ENCODE data around the gene APLN. TPM values are rescaled to one million over a fixed set of nuclear protein-coding genes. Genes with fewer than 3 reads are reported as not detected.

APLN gene
- polyA plus RNA-seq, 1 donor from 2014 or later, result 0.38 TPM

DNA sequence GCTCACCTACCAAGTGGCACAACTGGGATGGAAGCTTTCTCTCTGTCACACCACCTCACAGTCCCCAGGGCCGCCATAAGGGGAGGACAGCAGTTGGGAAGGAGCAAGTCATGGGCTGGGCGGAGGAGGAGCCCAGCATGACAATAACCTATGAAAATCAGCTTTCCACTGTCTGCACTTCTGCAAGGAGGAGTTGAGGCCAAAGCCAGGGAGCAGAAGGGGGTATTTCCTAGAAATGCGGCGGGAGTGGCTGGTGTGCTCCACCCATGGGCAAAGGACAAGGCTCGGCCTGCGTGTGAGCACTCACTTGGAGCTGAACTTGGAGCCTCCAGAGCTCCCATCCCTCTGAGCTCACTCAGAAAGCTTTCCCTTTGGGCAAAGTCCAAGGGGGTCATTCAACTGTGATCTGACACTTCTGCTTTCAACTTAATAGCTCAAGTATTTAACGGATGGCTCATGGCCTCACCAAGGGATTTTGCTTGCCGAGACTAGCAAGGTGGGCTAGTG, 18.5 kb downstream of the APLN start:
- TF ChIP-seq EP300 (conservative IDR thresholded peaks at IDR 0.05; ENCODE audit: poor library complexity, severe bottlenecking) (no peak), POLR2AphosphoS5 (IDR thresholded peaks at IDR 0.05) (no peak), SMC3 (conservative IDR thresholded peaks at IDR 0.05; ENCODE audit: poor library complexity) (no peak), RAD21 (conservative IDR thresholded peaks at IDR 0.05) (no peak), CTCF (IDR thresholded peaks at IDR 0.05; ENCODE audit: poor library complexity, severe bottlenecking) (no peak)
- no peaks in the 10 kb centered on the region for H3K27me3 ChIP-seq (ENCODE audit: insufficient read depth, low read depth, low read length)
- H2AFZ ChIP-seq (ENCODE audit: low read depth, low read length), result no peak overlapping the region

DNA sequence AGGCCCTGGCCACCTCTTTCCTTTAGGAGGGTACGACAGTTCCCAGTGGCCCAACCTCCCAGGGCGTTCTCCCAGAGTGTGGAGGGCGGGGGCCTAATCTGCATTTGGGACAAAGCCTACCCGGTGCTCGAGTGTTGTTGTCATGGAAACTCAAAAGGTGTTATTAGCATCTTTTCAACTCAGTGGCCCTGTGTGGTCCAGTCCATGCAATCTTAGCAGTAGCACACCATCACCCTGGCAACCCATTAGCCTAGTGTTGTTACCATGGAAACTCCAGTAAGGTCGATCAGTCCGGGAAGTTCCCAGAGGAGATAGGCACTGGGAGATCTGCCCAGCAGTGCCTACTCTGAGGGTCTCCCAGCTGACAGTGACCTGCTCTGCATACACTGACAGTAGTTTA, 20.2 kb downstream of the APLN start:
- no peaks in the 10 kb centered on the region for H3K9me2 ChIP-seq (ENCODE audit: insufficient read depth, low read length)
- no peaks in the 10 kb centered on the region for H3K36me3 ChIP-seq (ENCODE audit: insufficient read depth, low read length)
- H3K79me2 ChIP-seq (replicated peaks; ENCODE audit: insufficient read depth, low read length), result no peaks in the 10 kb centered on the region
- H3K9ac ChIP-seq (ENCODE audit: low read length), result peak overlapping the region; percentile 23
- no peaks in the 10 kb centered on the region for H3K27me3 ChIP-seq (ENCODE audit: insufficient read depth, low read depth, low read length)
- no peak overlapping the region for H2AFZ ChIP-seq (ENCODE audit: low read depth, low read length)
- H3K4me3 ChIP-seq (ENCODE audit: low read length), result peak overlapping the region; percentile 49
- TF ChIP-seq CTCF (IDR thresholded peaks at IDR 0.05; ENCODE audit: poor library complexity, severe bottlenecking) (no peak), REST (IDR thresholded peaks at IDR 0.05; ENCODE audit: borderline replicate concordance) (no peak), POLR2AphosphoS5 (IDR thresholded peaks at IDR 0.05) (peak; percentile 24), RAD21 (conservative IDR thresholded peaks at IDR 0.05) (no peak), EZH2 (IDR thresholded peaks at IDR 0.05; ENCODE audit: borderline replicate concordance, insufficient read depth, low read length, poor library complexity, severe bottlenecking) (no peak), MXI1 (conservative IDR thresholded peaks at IDR 0.05; ENCODE audit: poor library complexity, severe bottlenecking) (peak; percentile 34), SMC3 (conservative IDR thresholded peaks at IDR 0.05; ENCODE audit: poor library complexity) (no peak), TAF1 (IDR thresholded peaks at IDR 0.05; ENCODE audit: low read depth) (no peak), EP300 (conservative IDR thresholded peaks at IDR 0.05; ENCODE audit: poor library complexity, severe bottlenecking) (no peak)
- H3K27ac ChIP-seq (ENCODE audit: low read length), result peak overlapping the region; percentile 72
- H3F3A ChIP-seq (ENCODE audit: insufficient read depth, low read length, poor library complexity, severe bottlenecking), result no peaks in the 10 kb centered on the region
- H4K20me1 ChIP-seq (ENCODE audit: insufficient read depth), result no peaks in the 10 kb centered on the region
- H3K4me2 ChIP-seq (ENCODE audit: low read length), result no peak overlapping the region
- no peaks in the 10 kb centered on the region for H3K9me3 ChIP-seq (ENCODE audit: low read length)

More for the DNA sequence above, 18.5 kb downstream of the APLN start:
- Histone ChIP-seq H3K27ac (ENCODE audit: low read length) (no peak overlapping the region), H3K9ac (ENCODE audit: low read length) (no peak overlapping the region), H3K4me3 (ENCODE audit: low read length) (no peak overlapping the region), H3K9me2 (ENCODE audit: insufficient read depth, low read length) (no peaks in the 10 kb centered on the region), H3K36me3 (ENCODE audit: insufficient read depth, low read length) (no peaks in the 10 kb centered on the region), H3K4me2 (ENCODE audit: low read length) (no peak overlapping the region), H4K20me1 (ENCODE audit: insufficient read depth) (no peaks in the 10 kb centered on the region), H3K9me3 (ENCODE audit: low read length) (no peaks in the 10 kb centered on the region), H3F3A (ENCODE audit: insufficient read depth, low read length, poor library complexity, severe bottlenecking) (no peaks in the 10 kb centered on the region), H3K79me2 (replicated peaks; ENCODE audit: insufficient read depth, low read length) (no peaks in the 10 kb centered on the region)

All from neural cell (in vitro differentiated cells).